GM19238 (cell line): ENCODE measurements around the gene TTBK1.

Source experiments
- DNase-seq: peaks from one replicate; pipeline ENCODE4 v3.0.0; 2011; ENCODE audit warnings: low spot score; ENCODE audit not compliant: insufficient read length

The TTBK1 gene

GRCh38 chr6:43254846-43255245 lies 11.6 kb downstream of the TTBK1 start:
- DNase-seq = no peak

GRCh38 chr6:43255408-43256054 lies 12.2 kb downstream of the TTBK1 start:
- no peak for DNase-seq

GRCh38 chr6:43256670-43257366 lies 13.5 kb downstream of the TTBK1 start:
- DNase-seq = no peak

- DNase-seq = no peak
These were observed 14.3 kb downstream of the TTBK1 start for GRCh38 chr6:43257367-43258145.

DNA sequence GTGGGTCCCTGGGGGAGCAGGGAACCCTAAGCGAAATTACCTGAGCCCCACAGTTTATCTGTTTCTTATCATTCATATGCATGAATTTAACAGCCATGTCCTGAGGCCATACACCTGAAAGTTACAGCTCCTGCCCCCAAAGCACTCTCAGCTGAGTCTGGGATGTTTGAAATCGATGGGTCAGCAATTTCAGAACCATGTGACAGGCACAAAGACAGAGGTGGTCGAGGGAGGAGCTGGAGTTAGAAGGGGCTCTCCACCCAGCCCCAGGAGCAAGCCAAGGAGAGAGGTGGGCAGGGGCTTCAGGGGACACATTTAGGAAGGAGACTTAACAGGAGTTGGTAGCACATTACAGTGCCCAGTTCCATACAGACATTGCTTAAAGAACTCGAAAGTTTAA lies 14.9 kb downstream of the TTBK1 start:
- no peak for DNase-seq

- DNase-seq = no peak
These were observed 15.8 kb downstream of the TTBK1 start for GRCh38 chr6:43258807-43259686.

DNA sequence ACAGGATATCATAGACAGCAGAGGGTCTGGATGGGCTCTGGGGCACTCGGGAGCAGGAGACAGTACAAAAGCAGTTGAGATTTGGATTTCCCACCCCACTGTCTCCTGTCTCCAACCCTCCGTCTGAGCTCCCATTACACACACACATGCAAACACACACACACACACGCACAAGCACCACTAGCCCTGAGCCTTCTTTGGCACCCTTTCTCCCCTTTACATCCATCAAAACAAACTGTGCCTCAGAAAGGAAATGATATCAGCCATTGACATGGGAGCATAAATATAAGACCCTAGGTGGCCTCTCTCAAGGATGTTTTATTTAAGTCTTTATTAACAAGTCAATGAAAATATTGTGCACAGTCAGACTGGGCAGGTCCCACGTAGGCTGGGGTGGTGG lies 17.5 kb downstream of the TTBK1 start:
- DNase-seq = no peak

- no peak for DNase-seq
These were observed 17.9 kb downstream of the TTBK1 start for GRCh38 chr6:43261198-43261597.

- DNase-seq = no peak
These were observed 18.9 kb downstream of the TTBK1 start for GRCh38 chr6:43262000-43262779.

GRCh38 chr6:43262780-43263313 lies 19.6 kb downstream of the TTBK1 start:
- no peak for DNase-seq

DNA sequence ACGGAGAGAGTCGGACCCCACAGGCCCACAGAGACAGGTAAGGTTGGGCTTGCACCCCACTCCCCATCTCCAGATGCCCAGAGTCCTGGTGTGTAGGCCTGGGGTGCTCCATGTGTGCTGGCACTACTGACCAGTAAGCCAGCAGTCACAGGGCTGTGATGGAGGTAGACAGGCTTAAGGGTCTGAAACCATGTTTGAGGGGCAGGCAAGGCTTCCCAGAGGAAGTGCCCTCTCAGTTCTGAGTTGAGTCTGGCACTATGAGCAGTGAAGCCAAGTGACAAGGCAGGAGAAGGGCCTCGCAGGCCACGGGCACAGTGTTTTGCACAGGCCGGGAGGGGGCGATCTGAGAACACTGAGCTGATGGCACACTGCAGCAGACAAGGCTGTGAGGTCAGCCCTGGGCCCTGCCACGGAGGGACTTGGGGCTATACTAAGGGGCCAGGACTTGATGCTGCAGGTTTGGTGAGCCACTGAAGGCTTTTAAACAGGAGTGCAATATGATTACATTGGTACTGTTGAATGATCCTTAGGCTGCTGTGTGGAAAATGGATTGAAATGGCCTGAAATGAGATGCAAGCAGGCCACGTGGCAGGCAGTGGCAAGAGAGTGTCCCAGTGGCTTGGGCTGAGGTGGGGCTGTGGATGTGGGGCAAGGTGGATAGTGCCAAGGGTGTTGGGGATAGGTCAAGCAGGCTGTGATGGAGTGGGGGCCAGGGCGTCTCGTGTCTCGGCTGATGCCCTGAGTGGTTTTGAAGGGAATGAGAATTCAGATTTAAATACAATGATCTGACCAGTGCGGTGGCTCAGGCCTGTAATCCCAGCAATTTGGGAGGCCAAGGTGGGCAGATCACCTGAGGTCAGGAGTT lies 20.3 kb downstream of the TTBK1 start:
- DNase-seq = peak; percentile 94

DNA sequence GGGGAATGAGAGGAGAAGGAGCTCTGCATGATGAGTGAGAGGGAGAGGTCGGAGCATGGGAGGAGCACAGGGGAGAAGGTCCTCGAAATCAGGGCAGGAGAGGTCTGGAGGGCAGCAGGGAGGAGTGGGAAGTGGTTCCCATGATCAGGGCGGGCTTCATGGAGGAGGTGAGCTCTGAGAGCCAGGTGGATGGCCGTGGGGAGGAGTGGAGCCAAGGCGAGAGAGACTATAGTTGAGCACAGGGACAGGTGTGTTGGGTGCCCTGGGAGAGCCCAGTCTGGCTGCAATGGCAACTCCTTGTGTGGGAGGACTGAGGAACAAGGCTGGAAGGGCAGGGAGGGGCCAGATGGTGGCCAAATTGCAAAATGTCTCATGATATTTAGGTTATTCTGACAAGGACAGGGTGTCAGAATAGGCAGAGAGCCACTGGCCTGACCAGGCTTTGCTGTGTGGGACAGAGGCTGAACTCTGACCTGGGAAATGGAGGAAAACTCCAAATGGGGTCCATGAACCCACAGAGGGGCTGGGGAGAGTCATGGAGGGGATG lies 21.4 kb downstream of the TTBK1 start:
- no peak for DNase-seq

DNA sequence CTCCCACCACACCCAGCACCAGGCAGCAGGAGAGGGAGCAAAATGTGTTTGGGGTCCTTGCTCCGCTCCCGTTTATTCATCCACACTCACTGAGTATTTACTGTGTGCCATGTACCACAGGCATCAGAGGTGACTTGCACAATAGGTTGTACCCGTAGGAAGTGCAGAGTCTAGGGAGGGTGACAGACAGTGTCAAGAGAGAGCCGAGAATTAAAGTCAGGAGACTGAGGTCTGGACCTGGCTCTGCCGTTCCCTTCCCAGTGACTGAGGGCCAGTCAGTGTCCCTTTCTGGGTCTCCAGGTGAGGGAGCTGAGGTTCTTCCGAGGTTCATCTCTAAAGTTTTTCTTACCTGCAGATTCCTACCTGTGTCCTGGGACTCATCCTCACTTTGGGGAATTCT lies 22.3 kb downstream of the TTBK1 start:
- no peak for DNase-seq

DNA sequence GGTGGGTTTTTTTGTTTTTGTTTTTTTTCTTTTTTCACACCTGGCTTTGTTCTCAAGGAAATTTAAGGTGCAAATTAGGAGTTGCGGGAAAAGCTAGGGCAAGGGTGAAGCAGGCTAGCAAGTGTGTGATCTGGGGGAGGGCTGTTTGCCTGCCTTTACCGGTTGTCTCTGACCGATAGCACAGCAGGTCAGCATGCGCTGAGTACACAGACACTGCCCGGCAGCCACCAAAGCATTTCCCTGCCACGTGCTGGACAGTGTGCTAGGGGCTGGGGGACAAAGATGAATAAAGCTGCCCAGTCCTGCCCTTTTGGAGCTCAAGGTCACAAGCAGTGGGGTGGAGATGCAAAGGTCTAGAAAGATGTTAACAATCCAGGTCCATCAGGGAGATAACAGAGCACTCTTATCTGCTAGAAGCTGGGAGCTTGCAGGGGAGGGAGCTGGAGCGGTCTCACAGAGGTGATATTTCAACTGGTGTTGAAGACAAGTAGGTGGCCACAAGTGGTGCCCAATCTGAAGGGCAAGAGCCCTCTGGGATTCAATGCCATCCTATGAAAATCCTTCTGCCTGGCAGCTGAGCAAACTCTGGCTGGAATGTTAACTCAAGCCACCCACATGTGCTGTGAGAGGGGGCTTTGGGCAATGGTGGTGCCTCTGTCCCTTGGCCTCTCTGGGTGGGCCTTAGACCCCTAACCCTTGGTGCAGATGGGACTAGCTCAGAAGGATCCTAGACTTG lies 24.5 kb downstream of the TTBK1 start:
- DNase-seq = no peak

DNA sequence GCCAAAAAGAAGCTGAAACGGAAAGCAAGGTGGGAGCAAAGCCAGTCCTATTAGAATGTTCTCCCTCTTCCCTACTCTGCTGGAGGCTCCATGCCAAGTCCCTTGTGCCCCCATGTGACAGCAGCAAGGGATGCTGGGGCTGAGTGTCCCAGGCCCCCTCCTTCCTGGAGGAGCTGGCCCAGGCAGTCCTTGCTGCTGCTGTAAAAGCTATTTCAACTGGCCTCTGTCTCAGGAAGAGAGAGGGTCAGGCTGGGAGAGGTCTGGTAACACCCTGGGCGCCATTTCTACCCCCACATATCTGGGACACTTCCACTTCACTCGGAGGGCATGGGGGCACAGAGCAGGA lies 25.0 kb downstream of the TTBK1 start:
- DNase-seq = no peak

GRCh38 chr6:43268782-43269272 lies 25.5 kb downstream of the TTBK1 start:
- DNase-seq = no peak

DNA sequence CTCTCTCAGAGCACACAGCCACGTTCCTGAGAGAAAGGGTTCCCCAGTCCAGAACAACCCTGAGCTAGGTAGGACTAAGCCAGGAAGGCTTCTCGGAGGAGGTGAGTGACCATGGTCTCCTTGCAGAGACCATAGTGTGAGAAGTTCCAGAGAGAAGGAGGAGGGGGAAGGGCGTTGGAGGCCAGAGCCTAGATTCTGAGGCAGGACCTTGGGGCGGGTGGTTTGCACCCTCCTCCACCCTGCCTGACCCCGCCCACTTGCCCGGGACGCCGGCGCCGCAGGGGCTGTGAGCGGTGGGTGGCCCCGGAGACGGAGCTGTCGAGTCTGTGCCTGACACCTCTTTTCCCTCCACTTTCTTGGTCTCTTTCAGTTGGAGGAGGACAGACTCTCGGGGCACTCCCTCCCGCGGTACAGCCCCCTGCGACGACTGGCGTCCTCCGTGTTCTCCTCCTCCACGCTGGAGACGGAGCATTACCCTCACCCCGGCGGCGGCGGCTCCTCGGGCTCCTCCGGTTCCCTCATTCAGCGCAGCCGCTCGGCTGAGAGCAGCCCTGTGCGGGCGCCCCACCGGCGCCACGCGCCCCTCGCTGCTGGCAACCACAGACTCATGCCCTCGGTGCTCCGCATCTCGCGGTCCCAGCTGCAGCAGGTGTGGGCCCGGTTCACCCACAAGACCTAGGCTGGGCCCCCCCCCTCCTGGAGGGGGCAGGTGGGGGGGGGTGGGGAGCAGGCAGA lies 26.2 kb downstream of the TTBK1 start:
- no peak for DNase-seq
